Measurements from ENCODE around the gene KLHL15.

KLHL15 gene

GRCh38 chrX:23999671-24000070, 27.3 kb downstream of the KLHL15 start:
- no peak overlapping the region for H3K4me3 ChIP-seq (ENCODE audit: low read depth, low read length)
- DNase-seq (ENCODE audit: low read depth) = no peak
- TF ChIP-seq, protein P1, sequence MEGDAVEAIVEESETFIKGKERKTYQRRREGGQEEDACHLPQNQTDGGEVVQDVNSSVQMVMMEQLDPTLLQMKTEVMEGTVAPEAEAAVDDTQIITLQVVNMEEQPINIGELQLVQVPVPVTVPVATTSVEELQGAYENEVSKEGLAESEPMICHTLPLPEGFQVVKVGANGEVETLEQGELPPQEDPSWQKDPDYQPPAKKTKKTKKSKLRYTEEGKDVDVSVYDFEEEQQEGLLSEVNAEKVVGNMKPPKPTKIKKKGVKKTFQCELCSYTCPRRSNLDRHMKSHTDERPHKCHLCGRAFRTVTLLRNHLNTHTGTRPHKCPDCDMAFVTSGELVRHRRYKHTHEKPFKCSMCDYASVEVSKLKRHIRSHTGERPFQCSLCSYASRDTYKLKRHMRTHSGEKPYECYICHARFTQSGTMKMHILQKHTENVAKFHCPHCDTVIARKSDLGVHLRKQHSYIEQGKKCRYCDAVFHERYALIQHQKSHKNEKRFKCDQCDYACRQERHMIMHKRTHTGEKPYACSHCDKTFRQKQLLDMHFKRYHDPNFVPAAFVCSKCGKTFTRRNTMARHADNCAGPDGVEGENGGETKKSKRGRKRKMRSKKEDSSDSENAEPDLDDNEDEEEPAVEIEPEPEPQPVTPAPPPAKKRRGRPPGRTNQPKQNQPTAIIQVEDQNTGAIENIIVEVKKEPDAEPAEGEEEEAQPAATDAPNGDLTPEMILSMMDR (IDR thresholded peaks at IDR 0.05; ENCODE audit: control insufficient read depth, extremely low read depth, insufficient read depth) = no peak

- DNase-seq (ENCODE audit: low read depth) = no peak
- no peak overlapping the region for H3K4me3 ChIP-seq (ENCODE audit: low read depth, low read length)
- TF ChIP-seq, protein P1 (IDR thresholded peaks at IDR 0.05; ENCODE audit: control insufficient read depth, extremely low read depth, insufficient read depth) = no peak
These were observed 33.9 kb downstream of the KLHL15 start for GRCh38 chrX:23993012-23993633.

DNA sequence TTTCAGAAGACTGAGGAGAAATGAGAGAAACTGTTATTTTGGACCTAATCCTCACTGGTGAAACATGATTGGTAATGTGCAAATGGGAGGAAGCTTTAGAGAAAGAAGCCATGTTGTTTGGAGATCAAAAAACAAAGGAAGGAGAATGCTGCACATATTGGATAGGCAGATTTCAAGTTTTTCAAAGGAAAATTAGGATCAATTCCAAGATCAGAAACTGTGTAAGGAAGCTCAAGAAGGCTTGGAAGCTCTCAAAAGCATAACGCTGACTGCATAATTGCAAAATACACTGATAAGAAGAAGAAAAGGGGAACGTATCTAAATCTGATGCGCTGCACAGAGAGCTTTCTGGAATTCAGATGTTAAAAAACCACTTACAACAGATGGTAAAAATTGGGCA, 34.6 kb downstream of the KLHL15 start:
- DNase-seq (ENCODE audit: low read depth) = no peak
- TF ChIP-seq, protein P1 (IDR thresholded peaks at IDR 0.05; ENCODE audit: control insufficient read depth, extremely low read depth, insufficient read depth) = no peak
- no peak overlapping the region for H3K4me3 ChIP-seq (ENCODE audit: low read depth, low read length)

DNA sequence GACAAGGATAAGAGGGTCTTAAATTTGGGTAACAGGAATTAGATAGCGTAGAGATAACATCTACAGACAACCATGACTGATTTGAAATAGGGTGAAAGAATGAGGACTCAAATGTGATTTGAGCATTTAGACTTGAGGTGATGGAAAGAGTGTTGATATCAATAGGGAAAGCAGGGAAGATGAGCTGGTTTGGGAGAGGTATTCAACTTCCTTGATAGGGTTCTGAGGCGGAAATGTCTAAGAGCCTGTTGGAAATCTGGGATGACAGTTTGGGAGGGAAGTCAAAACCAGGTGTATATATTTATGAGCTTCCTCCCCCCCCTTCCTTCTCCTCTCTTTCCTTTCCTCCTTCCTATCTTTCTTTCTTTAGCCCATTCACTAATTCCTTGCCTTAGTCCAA, 36.5 kb downstream of the KLHL15 start:
- TF ChIP-seq, protein P1 (IDR thresholded peaks at IDR 0.05; ENCODE audit: control insufficient read depth, extremely low read depth, insufficient read depth) = no peak
- DNase-seq (ENCODE audit: low read depth) = no peak
- no peak overlapping the region for H3K4me3 ChIP-seq (ENCODE audit: low read depth, low read length)

- TF ChIP-seq, protein P1 (IDR thresholded peaks at IDR 0.05; ENCODE audit: control insufficient read depth, extremely low read depth, insufficient read depth) = no peak
- no peak for DNase-seq (ENCODE audit: low read depth)
- no peak overlapping the region for H3K4me3 ChIP-seq (ENCODE audit: low read depth, low read length)
These were observed 37.3 kb downstream of the KLHL15 start for GRCh38 chrX:23989689-23990088.

DNA sequence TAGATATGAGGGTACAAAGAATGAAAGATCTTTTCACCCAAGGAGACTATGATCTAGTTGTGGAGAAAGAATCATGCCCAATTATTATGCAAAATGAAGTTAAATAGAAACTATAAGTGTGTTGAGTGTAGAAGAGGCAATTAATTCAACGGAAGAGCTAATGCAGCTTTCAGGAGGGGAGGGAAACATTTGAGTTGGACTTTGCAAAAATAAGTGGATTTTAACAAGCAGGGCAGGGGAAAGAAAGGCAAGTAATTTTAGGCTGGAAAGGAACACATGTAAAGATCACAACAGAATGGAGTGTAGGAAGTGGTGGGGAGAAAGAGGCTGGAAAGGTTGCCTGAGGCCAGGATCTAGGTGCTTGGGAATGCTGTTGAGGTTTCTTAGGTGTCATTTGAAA, 44.1 kb downstream of the KLHL15 start:
- DNase-seq (ENCODE audit: low read depth) = no peak
- TF ChIP-seq, protein P1 (IDR thresholded peaks at IDR 0.05; ENCODE audit: control insufficient read depth, extremely low read depth, insufficient read depth) = no peak
- no peak overlapping the region for H3K4me3 ChIP-seq (ENCODE audit: low read depth, low read length)

DNA sequence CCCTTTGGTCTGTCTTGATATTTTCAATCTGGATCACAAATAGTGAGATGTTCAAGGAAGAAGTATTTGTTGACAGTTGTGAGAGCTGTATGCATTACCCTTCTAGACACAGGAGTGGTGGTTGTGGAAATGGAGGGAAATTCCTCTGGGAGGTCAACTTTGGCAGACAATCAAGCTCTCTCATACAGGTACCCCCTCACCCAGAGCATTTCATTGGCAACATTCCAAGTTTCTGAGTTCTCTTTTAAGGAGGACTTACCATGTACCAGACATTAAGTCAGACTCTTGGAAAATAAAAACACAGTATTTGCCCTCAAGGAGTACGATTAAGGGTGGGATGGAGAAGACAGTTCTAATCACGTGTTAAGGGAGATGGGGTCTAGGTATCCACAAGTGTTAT, 45.3 kb downstream of the KLHL15 start:
- DNase-seq (ENCODE audit: low read depth) = no peak
- TF ChIP-seq, protein P1 (IDR thresholded peaks at IDR 0.05; ENCODE audit: control insufficient read depth, extremely low read depth, insufficient read depth) = no peak
- no peak overlapping the region for H3K4me3 ChIP-seq (ENCODE audit: low read depth, low read length)

Data from LNCaP clone FGC (cell line).